Neutrophil (primary cell): ENCODE measurements around the gene KAT14.
"Not testable (repeated sequence)": the region's sequence is repeated elsewhere in the genome, so short reads cannot be mapped to it uniquely, and the experiment has no call there.

Experiments used
- H3K27ac ChIP-seq: fragments of 200-600 bp; sonication (generic); 2 replicates; pipeline ENCODE4 v1.5.1; 2016; ENCODE audit warnings: mild to moderate bottlenecking, moderate library complexity
- H3K27me3 ChIP-seq: fragments of 200-600 bp; sonication (generic); 2 replicates; pipeline ENCODE4 v1.6.0; 2016; ENCODE audit warnings: mild to moderate bottlenecking
- H3K36me3 ChIP-seq: fragments of 200-600 bp; sonication (generic); 2 replicates; pipeline ENCODE4 v1.5.1; 2017
- H3K4me1 ChIP-seq, 2 experiments: fragments of 200-600 bp in 1 of 2; sonication (generic) in 1 of 2; 1 replicate in 1 of 2; 2 replicates in 1 of 2; pipeline versions ENCODE4 v1.5.1 to v1.6.1; 2013 to 2016; ENCODE audit warnings: low read depth in 1 of 2, low read length in 1 of 2, mild to moderate bottlenecking in 1 of 2, moderate library complexity in 1 of 2; ENCODE audit not compliant: control insufficient read depth in 1 of 2, insufficient read depth in 1 of 2
- H3K4me3 ChIP-seq, 2 experiments: fragments of 200-600 bp in 1 of 2; sonication (generic) in 1 of 2; 1 replicate in 1 of 2; 2 replicates in 1 of 2; pipeline ENCODE4 v1.5.1; 2013 to 2016; ENCODE audit warnings: low read depth in 1 of 2, low read length in 1 of 2, mild to moderate bottlenecking in 1 of 2, moderate library complexity in 1 of 2
- H3K9me3 ChIP-seq: fragments of 200-600 bp; sonication (generic); 2 replicates; pipeline ENCODE4 v1.5.1; 2016
- TF ChIP-seq, protein P1 (sequence below): fragments of 200-600 bp; sonication (generic); IDR thresholded peaks from 2 replicates; pipeline ENCODE4 v1.5.1; 2016; ENCODE audit warnings: antibody characterized with exemption

Gene KAT14, protein sequence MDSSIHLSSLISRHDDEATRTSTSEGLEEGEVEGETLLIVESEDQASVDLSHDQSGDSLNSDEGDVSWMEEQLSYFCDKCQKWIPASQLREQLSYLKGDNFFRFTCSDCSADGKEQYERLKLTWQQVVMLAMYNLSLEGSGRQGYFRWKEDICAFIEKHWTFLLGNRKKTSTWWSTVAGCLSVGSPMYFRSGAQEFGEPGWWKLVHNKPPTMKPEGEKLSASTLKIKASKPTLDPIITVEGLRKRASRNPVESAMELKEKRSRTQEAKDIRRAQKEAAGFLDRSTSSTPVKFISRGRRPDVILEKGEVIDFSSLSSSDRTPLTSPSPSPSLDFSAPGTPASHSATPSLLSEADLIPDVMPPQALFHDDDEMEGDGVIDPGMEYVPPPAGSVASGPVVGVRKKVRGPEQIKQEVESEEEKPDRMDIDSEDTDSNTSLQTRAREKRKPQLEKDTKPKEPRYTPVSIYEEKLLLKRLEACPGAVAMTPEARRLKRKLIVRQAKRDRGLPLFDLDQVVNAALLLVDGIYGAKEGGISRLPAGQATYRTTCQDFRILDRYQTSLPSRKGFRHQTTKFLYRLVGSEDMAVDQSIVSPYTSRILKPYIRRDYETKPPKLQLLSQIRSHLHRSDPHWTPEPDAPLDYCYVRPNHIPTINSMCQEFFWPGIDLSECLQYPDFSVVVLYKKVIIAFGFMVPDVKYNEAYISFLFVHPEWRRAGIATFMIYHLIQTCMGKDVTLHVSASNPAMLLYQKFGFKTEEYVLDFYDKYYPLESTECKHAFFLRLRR

DNA sequence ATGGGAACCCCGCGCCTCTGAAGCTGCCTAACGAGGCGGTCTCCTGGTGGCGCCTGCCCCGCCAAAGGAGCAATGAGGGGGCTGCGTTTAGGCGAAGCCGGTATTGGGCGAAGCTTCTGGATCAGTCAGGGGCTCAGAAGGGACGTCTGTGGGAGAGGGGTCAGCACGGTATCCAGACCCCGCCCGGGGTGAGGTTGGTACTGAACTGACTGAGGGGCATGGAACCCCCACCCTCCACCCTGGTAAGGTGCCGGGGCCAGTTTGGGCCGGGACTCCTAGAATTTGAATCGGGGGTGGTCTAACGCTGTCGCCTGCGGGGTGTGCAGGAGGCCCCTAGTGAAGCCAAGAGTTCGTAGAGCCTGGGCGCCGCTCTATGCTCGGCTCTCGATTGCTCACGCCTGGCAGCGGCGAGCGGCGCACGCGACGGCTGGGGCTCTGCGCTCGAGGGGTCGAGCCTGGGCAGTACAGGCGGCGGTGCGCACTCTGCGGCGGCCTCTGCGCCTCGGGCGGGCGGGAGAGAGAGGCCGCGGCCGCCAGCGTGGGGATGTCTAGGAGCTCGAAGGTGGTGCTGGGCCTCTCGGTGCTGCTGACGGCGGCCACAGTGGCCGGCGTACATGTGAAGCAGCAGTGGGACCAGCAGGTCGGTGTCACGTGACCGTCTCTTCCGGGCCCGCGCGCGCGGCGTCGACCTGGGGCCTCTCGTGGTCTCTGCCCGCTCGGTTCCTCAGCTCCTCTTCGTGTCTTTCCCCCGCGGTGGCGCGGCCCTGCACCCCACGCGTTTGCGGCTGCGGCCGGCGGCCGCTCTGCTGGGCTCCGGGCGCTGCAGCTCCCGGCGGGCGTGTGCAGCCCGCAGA lies at the start of gene KAT14, which contains the start of gene PET117:
TSS of gene KAT14 (plus strand) at position 452 of the 854 bp plus-strand sequence. CDS start 4,798 bp downstream, outside the sequence.
TSS of gene PET117 (plus strand) at position 452 of the 854 bp plus-strand sequence. CDS start at position 545, 93 bp downstream.
- H3K36me3 ChIP-seq, result peaks cover 6% of the 10 kb centered on the region
- H3K27ac ChIP-seq, result peak within 1 kb of the TSS; percentile 67
- H3K4me3 ChIP-seq, result peak within 1 kb of the TSS; percentile 73 to 85
- TF ChIP-seq, protein P1, sequence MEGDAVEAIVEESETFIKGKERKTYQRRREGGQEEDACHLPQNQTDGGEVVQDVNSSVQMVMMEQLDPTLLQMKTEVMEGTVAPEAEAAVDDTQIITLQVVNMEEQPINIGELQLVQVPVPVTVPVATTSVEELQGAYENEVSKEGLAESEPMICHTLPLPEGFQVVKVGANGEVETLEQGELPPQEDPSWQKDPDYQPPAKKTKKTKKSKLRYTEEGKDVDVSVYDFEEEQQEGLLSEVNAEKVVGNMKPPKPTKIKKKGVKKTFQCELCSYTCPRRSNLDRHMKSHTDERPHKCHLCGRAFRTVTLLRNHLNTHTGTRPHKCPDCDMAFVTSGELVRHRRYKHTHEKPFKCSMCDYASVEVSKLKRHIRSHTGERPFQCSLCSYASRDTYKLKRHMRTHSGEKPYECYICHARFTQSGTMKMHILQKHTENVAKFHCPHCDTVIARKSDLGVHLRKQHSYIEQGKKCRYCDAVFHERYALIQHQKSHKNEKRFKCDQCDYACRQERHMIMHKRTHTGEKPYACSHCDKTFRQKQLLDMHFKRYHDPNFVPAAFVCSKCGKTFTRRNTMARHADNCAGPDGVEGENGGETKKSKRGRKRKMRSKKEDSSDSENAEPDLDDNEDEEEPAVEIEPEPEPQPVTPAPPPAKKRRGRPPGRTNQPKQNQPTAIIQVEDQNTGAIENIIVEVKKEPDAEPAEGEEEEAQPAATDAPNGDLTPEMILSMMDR, result peak; percentile 28
- no peaks in the 10 kb centered on the region for H3K9me3 ChIP-seq
- H3K27me3 ChIP-seq, result peaks cover 11% of the 10 kb centered on the region
- H3K4me1 ChIP-seq, result peaks cover 16 to 18% of the 10 kb centered on the region in 2 experiments

DNA sequence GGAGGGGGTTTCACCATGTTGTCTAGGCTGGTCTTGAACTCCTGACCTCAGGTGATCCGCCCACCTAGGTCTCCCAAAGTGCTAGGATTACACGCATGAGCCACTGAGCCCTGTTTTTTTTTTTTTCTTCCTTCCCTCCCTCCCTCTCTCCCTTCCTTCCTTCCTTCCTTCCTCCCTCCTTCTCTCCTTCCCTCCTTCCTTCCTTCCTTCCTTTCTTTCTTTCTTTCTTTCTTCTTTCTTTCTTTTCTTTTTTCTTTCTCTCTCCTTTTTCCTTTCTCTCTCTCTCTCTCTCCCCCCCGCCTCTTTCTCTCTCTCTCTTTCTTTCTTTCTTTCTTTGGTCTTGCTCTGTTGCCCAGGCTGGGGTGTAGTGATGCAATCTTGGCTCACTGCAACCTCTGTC lies 49.4 kb upstream of the KAT14 start:
- H3K36me3 ChIP-seq, H3K9me3 ChIP-seq, H3K27me3 ChIP-seq, H3K4me3 ChIP-seq, H3K4me1 ChIP-seq, H3K27ac ChIP-seq: not testable (repeated sequence)

DNA sequence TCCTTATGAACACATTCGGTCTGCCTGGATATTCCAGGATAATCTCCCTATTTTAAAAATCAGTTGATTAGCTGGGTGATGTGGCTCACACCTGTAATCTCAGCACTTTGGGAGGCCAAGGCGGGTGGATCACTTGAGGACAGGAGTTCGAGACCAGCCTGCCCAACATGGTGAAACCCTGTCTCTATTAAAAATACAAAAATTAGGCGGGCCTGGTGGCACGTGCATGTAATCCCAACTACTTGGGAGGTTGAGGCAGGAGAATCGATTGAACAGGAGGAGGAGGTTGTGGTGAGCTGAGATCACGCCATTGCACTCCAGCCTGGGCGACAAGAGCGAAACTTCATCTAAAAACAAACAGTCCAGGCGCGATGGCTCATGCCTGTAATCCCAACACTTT lies 48.8 kb upstream of the KAT14 start:
- not testable (repeated sequence) for H3K27me3 ChIP-seq, H3K36me3 ChIP-seq, H3K4me3 ChIP-seq, H3K27ac ChIP-seq, H3K4me1 ChIP-seq, H3K9me3 ChIP-seq

DNA sequence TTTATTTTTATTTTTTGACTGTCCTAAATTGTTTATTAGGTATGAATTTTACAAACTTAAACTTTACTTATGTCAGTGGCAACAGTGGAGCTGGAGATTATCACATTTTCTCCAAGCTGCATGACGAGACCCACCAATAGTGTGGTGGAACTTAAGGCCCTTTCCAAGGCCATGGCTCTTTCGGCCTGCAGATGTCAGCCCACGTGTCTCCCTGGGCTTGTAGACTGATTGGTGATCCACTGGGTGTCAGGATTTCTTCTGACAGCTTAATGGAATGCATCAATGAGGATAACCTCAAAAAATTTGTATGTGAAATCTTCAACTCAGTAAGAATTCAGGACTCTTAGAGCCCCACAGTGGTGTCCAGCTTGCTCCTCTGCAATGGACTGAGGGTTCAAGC lies 47.6 kb upstream of the KAT14 start:
- H3K27me3 ChIP-seq, result peaks cover 6% of the 10 kb centered on the region
- H3K9me3 ChIP-seq, result no peaks in the 10 kb centered on the region
- H3K27ac ChIP-seq, result no peak overlapping the region
- TF ChIP-seq, protein P1, result no peak
- no peak overlapping the region for H3K4me3 ChIP-seq
- H3K36me3 ChIP-seq, result no peaks in the 10 kb centered on the region
- H3K4me1 ChIP-seq, result no peaks in the 10 kb centered on the region

DNA sequence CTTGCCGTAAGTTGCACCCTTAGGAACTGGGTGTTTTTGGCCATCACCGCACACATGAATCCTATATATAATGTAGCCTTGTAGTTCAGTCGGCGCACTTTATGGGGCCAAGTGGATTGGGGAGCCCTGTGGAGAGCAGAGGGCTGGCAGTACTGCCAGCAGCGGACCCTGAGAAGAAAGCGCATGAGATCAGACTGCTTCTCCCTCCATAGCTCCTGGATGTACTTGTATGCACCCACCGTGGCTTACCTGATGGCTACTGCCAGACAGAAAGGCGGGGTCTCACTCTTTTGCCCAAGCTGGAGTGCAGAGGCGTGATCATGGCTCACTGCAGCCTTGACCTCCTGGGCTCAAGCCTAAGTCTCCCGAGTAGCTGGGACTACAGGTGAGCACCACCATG lies 47.2 kb upstream of the KAT14 start:
- TF ChIP-seq, protein P1, result no peak
- H3K9me3 ChIP-seq, result no peaks in the 10 kb centered on the region
- H3K36me3 ChIP-seq, result no peaks in the 10 kb centered on the region
- no peak overlapping the region for H3K4me3 ChIP-seq
- no peaks in the 10 kb centered on the region for H3K4me1 ChIP-seq
- peaks cover 6% of the 10 kb centered on the region for H3K27me3 ChIP-seq
- H3K27ac ChIP-seq, result no peak overlapping the region

DNA sequence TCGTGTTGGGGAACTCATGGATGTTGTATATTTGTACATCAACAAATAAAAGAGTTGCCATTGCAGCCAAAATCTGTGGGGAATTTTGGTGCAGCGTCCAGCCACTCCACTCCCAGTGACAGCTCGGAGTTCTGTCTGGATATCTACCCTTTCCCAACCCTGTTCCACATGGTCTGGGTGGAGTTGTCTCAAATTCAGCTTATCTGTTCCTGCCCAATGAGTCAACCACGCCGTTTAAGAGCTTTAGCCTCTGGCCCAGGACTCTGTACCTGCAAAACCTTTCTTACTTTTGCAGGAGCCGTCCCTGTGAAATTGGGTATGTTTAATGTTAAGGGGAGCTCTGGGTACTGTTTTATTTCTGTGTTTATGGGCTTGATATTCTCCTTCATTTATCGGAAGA lies 46.0 kb upstream of the KAT14 start:
- Histone ChIP-seq H3K36me3 (no peaks in the 10 kb centered on the region), H3K4me1 (no peaks in the 10 kb centered on the region), H3K9me3 (no peaks in the 10 kb centered on the region), H3K27me3 (peaks cover 6% of the 10 kb centered on the region), H3K4me3 (no peak overlapping the region), H3K27ac (no peak overlapping the region)
- TF ChIP-seq, protein P1, result no peak
